Right lobe of liver (tissue), 6 donors: ENCODE measurements around the gene DLG2. TPM values are rescaled to one million over a fixed set of nuclear protein-coding genes. Genes with fewer than 3 reads are reported as not detected.

Source experiments
- ATAC-seq, 4 donors: fragments of 200-7000 bp; cut with Tn5 transposase; one replicate each; pipeline ENCODE4 v1.9.1; 2020; ENCODE audit warnings: mild to moderate bottlenecking in 4 of 4, moderate library complexity in 4 of 4
- DNase-seq, 3 donors: peaks; one replicate each; pipeline ENCODE4 v3.0.0-alpha.2; 2020
- H3K27ac ChIP-seq, 3 donors: fragments of 200-600 bp; one replicate each; pipeline ENCODE4 v1.8.0; 2022
- H3K27me3 ChIP-seq, 2 donors: fragments of 200-600 bp; one replicate each; pipeline ENCODE4 v1.8.0; 2022
- H3K36me3 ChIP-seq, 4 donors: fragments of 200-600 bp; sonication (generic) in 1 of 4; one replicate each; pipeline versions ENCODE4 v1.5.1 to v1.8.0; 2017 to 2022; ENCODE audit warnings: control low read depth in 1 of 4
- H3K4me1 ChIP-seq, 4 donors: fragments of 200-600 bp; sonication (generic) in 1 of 4; one replicate each; pipeline versions ENCODE4 v1.5.1 to v1.8.0; 2017 to 2022; ENCODE audit warnings: control low read depth in 1 of 4
- H3K4me3 ChIP-seq, 3 donors: fragments of 200-600 bp; one replicate each; pipeline ENCODE4 v1.8.0; 2022
- H3K9me3 ChIP-seq, 4 donors: fragments of 200-600 bp; sonication (generic) in 1 of 4; one replicate each; pipeline versions ENCODE4 v1.5.1 to v1.8.0; 2017 to 2022; ENCODE audit warnings: control low read depth in 1 of 4
- POLR2A ChIP-seq: fragments of 450-650 bp; IDR thresholded peaks from one replicate; pipeline ENCODE4 v1.6.1; 2017; ENCODE audit warnings: antibody characterized with exemption, mild to moderate bottlenecking
- WGBS: methylation state at CpG from one replicate; pipeline ENCODE4 v1.1.6; 2018; ENCODE audit warnings: low coverage, low lambda C conversion rate; ENCODE audit not compliant: insufficient coverage; ENCODE audit errors: missing lambda C conversion rate; 5-methylcytosine and 5-hydroxymethylcytosine counted together
- intact Hi-C, 2 donors: fragments of 100-400 bp; cut with DNase I; formaldehyde crosslinking; loops; one replicate each; pipeline versions ENCODE4 v1.11.2 to v1.14.1; 2022
- total RNA-seq, 6 experiments: library from RNA; depleted of rRNA in 2 of 6; stranded (reverse); fragments of >200 nt in 2 of 6; fragmentation: NEBNext Ultra II Directional in 3 of 6; extraction: Animal tissue kit (Norgen Biotek cat#: 25700) in 3 of 6; gene quantifications; one replicate each; pipeline versions ENCODE4 v1.1.0 to v1.2.4, GENCODE V29; 2016 to 2023
- TF ChIP-seq, protein P1 (sequence below), 4 donors: fragments of 200-600 bp in 3 of 4; fragments of 450-650 bp in 1 of 4; IDR thresholded peaks; one replicate each; pipeline versions ENCODE4 v1.5.1 to v1.8.0; 2016 to 2022; ENCODE audit warnings: antibody characterized with exemption in 4 of 4, mild to moderate bottlenecking in 2 of 4
- donor health status: DM: no; HTN: yes; CAD: no.
- donor health status: DM: no; HTN: no; CAD: no.
- donor health status: DM: no; HTN: no; CAD: no.
- donor health status: DM: no; HTN: yes; CAD: no.
- donor health status: DM: no; HTN: yes; CAD: no.

Gene DLG2
- total RNA-seq, 6 experiments from 2014 or later, result 1.2 to 6.4 (median 2.5) TPM

DNA sequence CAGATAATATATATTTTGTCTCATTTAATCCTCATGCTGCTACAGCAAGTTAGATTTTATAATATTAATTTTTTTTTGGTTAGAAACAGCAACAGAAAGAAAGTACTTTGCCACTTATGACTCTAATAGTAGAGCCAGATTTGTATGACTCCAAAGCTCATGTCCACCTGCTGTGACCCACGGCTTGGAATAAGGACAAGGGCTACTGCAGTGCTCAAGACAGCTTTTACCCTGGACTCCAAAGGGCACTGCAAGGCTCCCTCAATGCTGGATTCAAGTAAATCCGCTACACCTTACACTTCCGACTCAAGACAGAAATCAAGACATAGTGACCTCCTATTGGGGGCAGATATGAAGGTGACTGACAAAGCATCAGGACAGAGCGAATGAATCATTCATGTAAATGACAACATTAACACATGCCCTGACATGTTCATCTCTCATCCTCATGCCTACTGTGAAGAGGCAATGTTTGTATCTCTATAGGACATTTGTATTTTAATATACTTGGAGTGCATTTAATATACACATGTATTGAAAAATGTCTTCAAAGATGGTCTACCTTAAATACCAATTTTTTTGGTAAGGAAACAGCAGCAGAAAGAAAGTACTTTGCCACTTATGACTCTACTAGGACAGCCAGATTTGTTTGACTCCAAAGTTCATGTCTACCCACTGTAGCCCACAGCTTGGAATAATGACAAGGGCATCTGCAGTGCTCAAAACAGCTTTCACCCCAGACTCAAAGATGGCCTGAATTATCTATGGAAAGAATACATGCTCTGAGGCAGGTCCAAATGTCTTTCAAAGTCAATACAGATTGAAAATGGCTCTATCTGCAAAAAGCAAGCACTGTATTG lies 1965.4 kb downstream of the DLG2 start:
- H3K4me3 ChIP-seq, result no peak overlapping the region
- no peaks in the 10 kb centered on the region for H3K27me3 ChIP-seq
- TF ChIP-seq POLR2A, result no peak
- TF ChIP-seq, protein P1, sequence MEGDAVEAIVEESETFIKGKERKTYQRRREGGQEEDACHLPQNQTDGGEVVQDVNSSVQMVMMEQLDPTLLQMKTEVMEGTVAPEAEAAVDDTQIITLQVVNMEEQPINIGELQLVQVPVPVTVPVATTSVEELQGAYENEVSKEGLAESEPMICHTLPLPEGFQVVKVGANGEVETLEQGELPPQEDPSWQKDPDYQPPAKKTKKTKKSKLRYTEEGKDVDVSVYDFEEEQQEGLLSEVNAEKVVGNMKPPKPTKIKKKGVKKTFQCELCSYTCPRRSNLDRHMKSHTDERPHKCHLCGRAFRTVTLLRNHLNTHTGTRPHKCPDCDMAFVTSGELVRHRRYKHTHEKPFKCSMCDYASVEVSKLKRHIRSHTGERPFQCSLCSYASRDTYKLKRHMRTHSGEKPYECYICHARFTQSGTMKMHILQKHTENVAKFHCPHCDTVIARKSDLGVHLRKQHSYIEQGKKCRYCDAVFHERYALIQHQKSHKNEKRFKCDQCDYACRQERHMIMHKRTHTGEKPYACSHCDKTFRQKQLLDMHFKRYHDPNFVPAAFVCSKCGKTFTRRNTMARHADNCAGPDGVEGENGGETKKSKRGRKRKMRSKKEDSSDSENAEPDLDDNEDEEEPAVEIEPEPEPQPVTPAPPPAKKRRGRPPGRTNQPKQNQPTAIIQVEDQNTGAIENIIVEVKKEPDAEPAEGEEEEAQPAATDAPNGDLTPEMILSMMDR (IDR thresholded peaks at IDR 0.05), result no peak
- WGBS, result 20% methylated on average over 4 of the region's 4 CpGs
- peak; percentile 88 to 96 (median 92) for ATAC-seq
- peak overlapping the region in 2 of 3 donors; percentile 21 for H3K27ac ChIP-seq
- intact Hi-C loops, result no loop called here
- peak in 1 of 3 donors; percentile 62 for DNase-seq
- H3K36me3 ChIP-seq, result no peaks in the 10 kb centered on the region
- no peaks in the 10 kb centered on the region for H3K9me3 ChIP-seq
- H3K4me1 ChIP-seq, result peaks cover 0 to 13% (median 0%) of the 10 kb centered on the region in 4 donors

DNA sequence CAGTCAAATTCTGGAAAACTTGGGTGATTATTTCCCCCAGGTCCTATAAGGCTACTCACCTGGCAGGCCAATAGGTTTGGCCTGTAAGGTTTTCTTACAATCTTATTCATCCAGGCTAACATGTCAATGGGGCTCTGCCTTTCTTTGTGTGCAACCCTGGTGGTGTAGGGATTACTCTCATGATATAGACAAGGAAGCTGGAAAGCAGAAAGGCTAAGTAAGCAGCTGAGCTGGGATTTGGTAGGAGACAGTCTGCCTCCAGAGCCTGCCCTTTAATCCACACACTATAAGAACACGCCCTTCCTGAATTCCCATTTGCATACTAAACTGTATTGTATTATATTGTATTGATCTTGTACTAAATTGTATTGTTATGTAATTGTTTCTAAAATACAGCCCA lies 1967.7 kb downstream of the DLG2 start:
- WGBS, result 57% methylated on average over 1 of the region's 1 CpG
- intact Hi-C loops, result no loop called here
- TF ChIP-seq POLR2A, result no peak

DNA sequence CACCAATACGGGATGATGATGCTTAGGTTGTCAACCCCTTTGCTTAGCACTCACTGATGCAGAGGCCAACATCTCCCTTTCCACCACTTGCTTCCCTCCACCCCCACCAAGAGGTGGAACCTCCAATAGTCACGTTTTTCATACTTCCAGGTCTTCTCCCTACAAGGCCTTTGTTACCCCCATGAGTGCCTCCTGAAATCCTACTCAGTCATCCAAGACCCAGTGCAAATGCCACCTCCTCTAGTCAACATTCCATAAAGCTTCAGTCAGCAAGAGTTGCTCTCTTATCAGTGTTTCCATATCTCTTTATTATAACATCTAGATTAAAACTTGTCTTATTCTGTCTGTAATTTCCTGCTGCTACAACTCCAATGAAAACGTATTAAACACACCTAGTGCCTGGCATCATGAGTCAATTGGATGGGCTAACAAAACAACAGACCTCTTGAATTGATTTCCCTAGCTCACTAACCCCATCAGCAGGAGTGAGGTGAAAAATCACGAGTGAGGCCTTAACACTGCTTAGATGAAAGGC lies 1970.3 kb downstream of the DLG2 start:
- DNase-seq (no peak), ATAC-seq (no peak)
- H3K27ac ChIP-seq, result no peak overlapping the region
- H3K4me1 ChIP-seq, result peaks cover 0 to 4% (median 0%) of the 10 kb centered on the region in 4 donors
- no peak overlapping the region for H3K4me3 ChIP-seq
- intact Hi-C loops, result no loop called here
- 73% methylated on average over 3 of the region's 4 CpGs for WGBS
- no peak for TF ChIP-seq POLR2A
- TF ChIP-seq, protein P1 (IDR thresholded peaks at IDR 0.05), result no peak
- no peaks in the 10 kb centered on the region for H3K36me3 ChIP-seq
- no peaks in the 10 kb centered on the region for H3K27me3 ChIP-seq
- H3K9me3 ChIP-seq, result no peaks in the 10 kb centered on the region

More for the DNA sequence above, 1967.7 kb downstream of the DLG2 start:
- no peaks in the 10 kb centered on the region for H3K9me3 ChIP-seq
- no peaks in the 10 kb centered on the region for H3K27me3 ChIP-seq
- H3K4me3 ChIP-seq, result no peak overlapping the region
- ATAC-seq, result no peak
- DNase-seq, result no peak
- H3K4me1 ChIP-seq, result peaks cover 0 to 13% (median 0%) of the 10 kb centered on the region in 4 donors
- no peak overlapping the region for H3K27ac ChIP-seq
- no peaks in the 10 kb centered on the region for H3K36me3 ChIP-seq

DNA sequence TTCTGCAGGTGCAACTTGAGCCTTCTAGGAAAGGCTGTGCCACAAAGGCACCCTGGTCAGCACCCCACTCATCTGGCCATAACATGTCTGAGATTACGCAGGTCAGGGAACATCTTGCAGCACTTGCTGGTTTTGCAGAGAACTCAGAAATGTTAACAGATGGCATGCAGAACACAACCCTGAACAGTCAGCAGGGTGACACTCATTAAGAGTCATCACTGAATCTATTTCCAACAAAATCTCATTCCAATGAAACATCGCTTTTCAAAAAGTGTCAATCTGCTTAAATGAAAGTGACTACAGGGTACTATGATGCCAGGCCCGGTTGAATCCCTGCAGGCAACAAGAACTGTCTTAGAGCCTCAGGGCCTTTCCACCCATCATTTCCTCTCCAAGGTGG lies 1971.2 kb downstream of the DLG2 start:
- WGBS, result 71% methylated on average over 2 of the region's 3 CpGs
- Histone ChIP-seq H3K27ac (no peak overlapping the region), H3K36me3 (no peaks in the 10 kb centered on the region), H3K4me3 (no peak overlapping the region), H3K9me3 (no peaks in the 10 kb centered on the region), H3K27me3 (no peaks in the 10 kb centered on the region), H3K4me1 (no peaks in the 10 kb centered on the region)
- ATAC-seq (no peak), DNase-seq (no peak)
- intact Hi-C loops, result no loop called here
- no peak for TF ChIP-seq POLR2A
- TF ChIP-seq, protein P1 (IDR thresholded peaks at IDR 0.05), result no peak

DNA sequence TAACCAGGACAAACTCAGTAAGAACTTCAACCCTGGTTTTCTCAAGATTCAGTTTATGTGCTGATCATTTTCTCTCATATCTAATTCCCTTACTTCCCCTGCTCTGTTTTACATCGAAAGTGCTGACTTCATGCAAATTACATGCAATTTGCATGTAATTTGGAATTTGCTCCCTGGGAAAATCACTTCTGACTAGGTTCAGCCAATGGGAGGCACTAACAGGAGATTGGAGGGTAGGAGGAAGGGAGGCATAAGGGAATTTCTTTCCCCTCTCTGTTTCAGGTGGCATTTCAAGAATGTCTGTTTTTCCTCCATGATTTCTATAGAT lies 1977.7 kb downstream of the DLG2 start:
- DNase-seq (no peak), ATAC-seq (peak in 3 of 4 donors; percentile 37 to 59 (median 52))
- Histone ChIP-seq H3K27ac (no peak overlapping the region), H3K4me1 (no peaks in the 10 kb centered on the region), H3K4me3 (no peak overlapping the region), H3K36me3 (no peaks in the 10 kb centered on the region), H3K27me3 (no peaks in the 10 kb centered on the region), H3K9me3 (no peaks in the 10 kb centered on the region)
- intact Hi-C loops, result no loop called here
- WGBS, result 15% methylated on average over 1 of the region's 1 CpG
- TF ChIP-seq, protein P1 (IDR thresholded peaks at IDR 0.05), result no peak
- TF ChIP-seq POLR2A, result no peak
